ENCODE results near the gene SIL1. TPM values are rescaled to one million over a fixed set of nuclear protein-coding genes. Genes with fewer than 3 reads are reported as not detected.

Gene SIL1
- total RNA-seq, 1 donor from 2014 or later, result 31.1 TPM

DNA sequence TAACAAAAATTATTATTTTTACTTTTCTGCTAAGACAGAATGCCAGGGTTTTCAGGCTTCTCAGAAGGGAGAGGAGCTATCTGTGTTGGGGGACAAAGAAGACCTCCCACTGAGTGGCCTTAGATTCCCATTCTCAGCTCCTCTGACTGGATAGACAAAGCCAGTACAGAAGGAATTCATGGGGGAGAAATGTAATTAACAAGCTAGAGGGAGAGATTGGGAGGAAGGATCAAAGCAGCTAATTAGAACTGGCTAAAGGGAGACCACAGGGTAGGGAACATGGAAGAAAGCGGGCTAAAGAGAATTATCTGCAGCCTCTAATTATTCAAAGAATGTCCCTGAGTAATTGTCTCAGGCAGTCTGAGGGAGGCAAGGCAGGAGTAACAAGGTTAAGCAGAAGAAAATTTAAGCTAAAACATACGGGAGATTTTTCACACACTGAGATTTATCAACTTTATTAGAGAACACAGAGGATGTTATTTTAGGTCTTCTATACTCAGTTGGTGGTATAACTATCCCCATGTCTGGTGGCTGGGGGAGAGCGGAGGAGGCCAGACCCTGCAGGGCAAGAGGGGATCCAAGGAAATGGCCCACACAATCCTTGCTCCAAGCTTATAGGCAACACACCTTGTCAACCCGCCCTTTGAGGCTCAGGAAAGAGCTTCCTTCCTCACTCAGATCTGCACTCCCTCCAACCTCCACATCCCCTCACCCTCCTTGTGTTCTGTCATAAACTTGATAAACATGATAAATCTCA lies 235.4 kb downstream of the SIL1 start:
- no peak overlapping the region for H3K27ac Mint-ChIP-seq
- no peaks in the 10 kb centered on the region for H3K36me3 Mint-ChIP-seq (ENCODE audit: low read depth)
- intact Hi-C loops (cut with micrococcal nuclease), result no loop called here
- H3K27me3 Mint-ChIP-seq, result no peaks in the 10 kb centered on the region
- H3K4me3 Mint-ChIP-seq, result no peak overlapping the region
- no peaks in the 10 kb centered on the region for H3K4me1 Mint-ChIP-seq
- no peaks in the 10 kb centered on the region for H3K9me3 Mint-ChIP-seq
- DNase-seq, result no peak

DNA sequence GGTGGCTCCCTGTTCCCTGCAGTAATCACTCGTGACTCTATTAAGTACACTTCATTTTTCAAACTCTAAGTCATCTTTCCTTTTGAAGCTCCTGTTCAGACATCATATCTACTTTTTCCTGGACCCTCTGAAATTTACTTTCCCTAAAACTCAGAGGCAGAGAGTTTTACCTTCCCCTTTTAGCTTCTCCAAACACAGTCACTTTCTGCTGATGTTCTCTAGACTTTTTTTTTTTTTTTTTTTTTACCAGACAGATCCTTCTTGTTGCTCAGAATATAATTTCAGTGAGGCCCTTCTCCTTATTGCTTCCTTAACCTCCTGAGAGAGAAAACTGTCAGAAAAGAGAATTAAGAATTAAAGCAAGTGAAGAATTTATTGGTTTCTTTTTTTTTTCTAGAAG lies 236.4 kb downstream of the SIL1 start:
- intact Hi-C loops (cut with micrococcal nuclease), result no loop called here
- Mint-ChIP-seq H3K9me3 (no peaks in the 10 kb centered on the region), H3K36me3 (ENCODE audit: low read depth) (no peaks in the 10 kb centered on the region), H3K4me1 (no peaks in the 10 kb centered on the region), H3K4me3 (no peak overlapping the region), H3K27me3 (no peaks in the 10 kb centered on the region), H3K27ac (no peak overlapping the region)
- no peak for DNase-seq

DNA sequence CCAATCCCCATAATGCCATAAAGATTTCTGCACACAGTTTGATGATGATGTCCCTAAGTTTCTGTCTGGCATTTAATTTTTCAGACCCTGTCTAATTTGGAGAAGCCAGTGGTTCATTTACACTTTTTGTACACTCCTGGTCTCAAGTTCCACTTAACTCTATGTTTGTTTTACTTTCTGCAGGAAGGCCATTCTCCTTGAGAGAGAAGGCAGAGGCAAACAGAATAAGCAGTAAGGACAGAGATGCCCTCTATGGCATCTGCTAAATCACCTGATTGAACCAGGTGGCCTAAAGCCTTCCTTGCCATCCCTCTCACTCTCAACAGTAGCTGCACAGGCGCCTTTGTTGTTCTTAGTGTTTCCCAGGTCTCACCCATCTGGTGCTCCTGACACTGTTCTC lies 236.9 kb downstream of the SIL1 start:
- no peak overlapping the region for H3K27ac Mint-ChIP-seq
- intact Hi-C loops (cut with micrococcal nuclease), result no loop called here
- H3K9me3 Mint-ChIP-seq, result no peaks in the 10 kb centered on the region
- no peak for DNase-seq
- no peak overlapping the region for H3K4me3 Mint-ChIP-seq
- H3K27me3 Mint-ChIP-seq, result no peaks in the 10 kb centered on the region
- no peaks in the 10 kb centered on the region for H3K4me1 Mint-ChIP-seq
- H3K36me3 Mint-ChIP-seq (ENCODE audit: low read depth), result no peaks in the 10 kb centered on the region

- no peaks in the 10 kb centered on the region for H3K36me3 Mint-ChIP-seq (ENCODE audit: low read depth)
- DNase-seq, result no peak
- H3K9me3 Mint-ChIP-seq, result no peaks in the 10 kb centered on the region
- H3K27me3 Mint-ChIP-seq, result no peaks in the 10 kb centered on the region
- no peak overlapping the region for H3K4me3 Mint-ChIP-seq
- intact Hi-C loops (cut with micrococcal nuclease), result no loop called here
- no peaks in the 10 kb centered on the region for H3K4me1 Mint-ChIP-seq
- no peak overlapping the region for H3K27ac Mint-ChIP-seq
Measured at GRCh38 chr5:138960145-138960692, 237.9 kb downstream of the SIL1 start.

DNA sequence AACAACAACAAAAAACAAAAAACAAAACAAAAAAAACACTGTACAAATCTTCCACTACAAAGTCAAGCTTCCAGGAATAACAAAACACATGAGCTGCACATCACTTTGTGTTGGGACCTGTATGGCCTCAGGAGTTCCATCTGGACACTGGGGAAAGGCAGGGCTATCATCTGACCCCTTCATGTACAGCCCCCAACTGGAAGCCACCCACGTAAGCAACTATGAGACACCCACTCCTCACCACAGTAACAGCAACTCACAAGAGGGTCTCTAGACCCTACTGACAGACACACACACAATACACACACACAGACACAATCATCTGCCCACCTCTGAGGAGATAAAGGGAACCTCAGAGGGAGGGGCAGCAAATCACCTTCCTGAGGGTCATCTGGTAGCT lies 241.4 kb downstream of the SIL1 start:
- no peaks in the 10 kb centered on the region for H3K27me3 Mint-ChIP-seq
- DNase-seq, result no peak
- H3K27ac Mint-ChIP-seq, result no peak overlapping the region
- no peaks in the 10 kb centered on the region for H3K9me3 Mint-ChIP-seq
- H3K4me3 Mint-ChIP-seq, result no peak overlapping the region
- H3K36me3 Mint-ChIP-seq (ENCODE audit: low read depth), result no peaks in the 10 kb centered on the region
- H3K4me1 Mint-ChIP-seq, result peaks cover 12% of the 10 kb centered on the region
- intact Hi-C loops (cut with micrococcal nuclease), result no loop called here

DNA sequence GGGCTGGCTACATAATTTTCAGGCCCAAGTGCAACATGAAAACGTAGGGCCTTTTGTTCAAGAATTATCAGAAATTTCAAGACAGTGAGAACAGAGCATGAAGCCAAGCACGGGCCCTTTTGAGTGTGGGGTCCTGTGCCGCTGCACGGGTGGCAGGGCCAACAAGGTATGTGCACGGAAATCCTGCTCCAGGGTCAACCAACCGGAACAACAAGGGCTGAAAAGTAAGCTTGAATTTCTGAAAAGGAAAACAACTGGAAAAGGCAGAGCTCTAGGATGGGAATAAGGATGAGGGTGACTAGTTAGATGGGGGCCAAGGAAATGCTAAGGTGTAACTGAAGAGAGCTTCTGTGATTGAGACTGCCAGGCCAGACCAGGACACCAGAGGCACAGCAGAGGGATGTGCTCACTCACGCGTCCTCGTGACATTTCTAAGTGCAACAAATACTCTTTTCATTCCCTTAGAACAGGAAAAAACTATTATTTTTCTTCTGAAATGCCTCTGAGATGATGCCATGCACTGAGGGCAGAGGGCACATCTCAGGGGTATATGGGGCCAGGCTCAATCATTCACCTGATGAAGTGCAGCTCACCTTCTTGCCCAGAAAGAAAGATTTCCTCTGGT lies 242.4 kb downstream of the SIL1 start:
- Mint-ChIP-seq H3K9me3 (no peaks in the 10 kb centered on the region), H3K27me3 (no peaks in the 10 kb centered on the region), H3K4me3 (no peak overlapping the region), H3K4me1 (peaks cover 12% of the 10 kb centered on the region), H3K27ac (no peak overlapping the region), H3K36me3 (ENCODE audit: low read depth) (no peaks in the 10 kb centered on the region)
- intact Hi-C loops (cut with micrococcal nuclease), result no loop called here
- no peak for DNase-seq

- no peak for DNase-seq
- H3K4me1 Mint-ChIP-seq, result peaks cover 12% of the 10 kb centered on the region
- H3K36me3 Mint-ChIP-seq (ENCODE audit: low read depth), result no peaks in the 10 kb centered on the region
- no peaks in the 10 kb centered on the region for H3K27me3 Mint-ChIP-seq
- no peak overlapping the region for H3K27ac Mint-ChIP-seq
- no peak overlapping the region for H3K4me3 Mint-ChIP-seq
- intact Hi-C loops (cut with micrococcal nuclease), result no loop called here
- H3K9me3 Mint-ChIP-seq, result no peaks in the 10 kb centered on the region
Measured at GRCh38 chr5:138955013-138955660, 243.0 kb downstream of the SIL1 start.

- Mint-ChIP-seq H3K4me1 (peaks cover 12% of the 10 kb centered on the region), H3K27me3 (no peaks in the 10 kb centered on the region), H3K9me3 (no peaks in the 10 kb centered on the region), H3K36me3 (ENCODE audit: low read depth) (no peaks in the 10 kb centered on the region), H3K27ac (no peak overlapping the region), H3K4me3 (no peak overlapping the region)
- DNase-seq, result no peak
- intact Hi-C loops (cut with micrococcal nuclease), result no loop called here
Measured at GRCh38 chr5:138954257-138955012, 243.7 kb downstream of the SIL1 start.

- Mint-ChIP-seq H3K36me3 (ENCODE audit: low read depth) (no peaks in the 10 kb centered on the region), H3K9me3 (no peaks in the 10 kb centered on the region), H3K27ac (no peak overlapping the region), H3K4me1 (peaks cover 12% of the 10 kb centered on the region), H3K4me3 (peak overlapping the region; percentile 28), H3K27me3 (no peaks in the 10 kb centered on the region)
- peak; percentile 73 for DNase-seq
- intact Hi-C loops (cut with micrococcal nuclease), result no loop called here
Measured at GRCh38 chr5:138953387-138954256, 244.5 kb downstream of the SIL1 start.

GRCh38 chr5:138952962-138953361 lies 245.2 kb downstream of the SIL1 start:
- intact Hi-C loops (cut with micrococcal nuclease), result no loop called here
- Mint-ChIP-seq H3K27ac (no peak overlapping the region), H3K27me3 (no peaks in the 10 kb centered on the region), H3K36me3 (ENCODE audit: low read depth) (no peaks in the 10 kb centered on the region), H3K9me3 (no peaks in the 10 kb centered on the region), H3K4me3 (peak overlapping the region; percentile 28), H3K4me1 (peaks cover 12% of the 10 kb centered on the region)
- no peak for DNase-seq

GRCh38 chr5:138951986-138952735 lies 246.0 kb downstream of the SIL1 start:
- Mint-ChIP-seq H3K36me3 (ENCODE audit: low read depth) (no peaks in the 10 kb centered on the region), H3K4me3 (no peak overlapping the region), H3K4me1 (peaks cover 12% of the 10 kb centered on the region), H3K27me3 (no peaks in the 10 kb centered on the region), H3K27ac (no peak overlapping the region), H3K9me3 (no peaks in the 10 kb centered on the region)
- intact Hi-C loops (cut with micrococcal nuclease), result no loop called here
- DNase-seq, result no peak

- no peaks in the 10 kb centered on the region for H3K36me3 Mint-ChIP-seq (ENCODE audit: low read depth)
- H3K4me3 Mint-ChIP-seq, result no peak overlapping the region
- intact Hi-C loops (cut with micrococcal nuclease), result no loop called here
- no peak overlapping the region for H3K27ac Mint-ChIP-seq
- no peaks in the 10 kb centered on the region for H3K27me3 Mint-ChIP-seq
- DNase-seq, result no peak
- no peaks in the 10 kb centered on the region for H3K9me3 Mint-ChIP-seq
- H3K4me1 Mint-ChIP-seq, result peaks cover 12% of the 10 kb centered on the region
Measured at GRCh38 chr5:138951091-138951985, 246.8 kb downstream of the SIL1 start.
